A673 (cell line): ENCODE data around the gene FANCL.

Experiments used
- EZH2 ChIP-seq: fragments of 200-600 bp; sonication (generic); IDR thresholded peaks from 2 replicates; pipeline ENCODE4 v1.6.1; 2017; ENCODE audit warnings: borderline replicate concordance, low read depth, mild to moderate bottlenecking, mixed read lengths, antibody characterized with exemption, low read length; ENCODE audit not compliant: poor library complexity, severe bottlenecking
- TF ChIP-seq, protein P1 (sequence below): fragments of 300-800, 200-600 bp; sonication (generic); conservative IDR thresholded peaks from 2 replicates; pipeline ENCODE4 v1.5.1; 2017; ENCODE audit warnings: low read depth, mild to moderate bottlenecking, antibody characterized with exemption, low read length, moderate library complexity, mixed read lengths

DNA sequence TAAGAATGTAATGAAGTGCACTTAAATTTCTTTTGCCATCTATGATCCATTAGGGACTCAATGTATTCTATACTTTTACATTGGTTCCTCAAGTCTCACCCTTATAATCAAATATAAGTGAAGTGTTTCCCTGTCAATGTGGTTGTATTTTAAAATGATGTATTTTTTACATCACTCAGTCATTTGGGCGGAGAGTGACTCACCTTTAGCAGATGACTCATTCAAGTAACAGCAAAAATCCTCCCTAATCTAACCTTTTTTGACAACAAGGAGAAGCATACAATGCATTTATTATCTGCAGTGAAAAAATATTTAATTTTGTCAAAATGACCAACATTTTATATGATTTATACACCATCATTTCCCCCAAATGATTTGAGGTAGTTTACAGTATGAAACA, 94.4 kb downstream of the FANCL start:
- TF ChIP-seq, protein P1, sequence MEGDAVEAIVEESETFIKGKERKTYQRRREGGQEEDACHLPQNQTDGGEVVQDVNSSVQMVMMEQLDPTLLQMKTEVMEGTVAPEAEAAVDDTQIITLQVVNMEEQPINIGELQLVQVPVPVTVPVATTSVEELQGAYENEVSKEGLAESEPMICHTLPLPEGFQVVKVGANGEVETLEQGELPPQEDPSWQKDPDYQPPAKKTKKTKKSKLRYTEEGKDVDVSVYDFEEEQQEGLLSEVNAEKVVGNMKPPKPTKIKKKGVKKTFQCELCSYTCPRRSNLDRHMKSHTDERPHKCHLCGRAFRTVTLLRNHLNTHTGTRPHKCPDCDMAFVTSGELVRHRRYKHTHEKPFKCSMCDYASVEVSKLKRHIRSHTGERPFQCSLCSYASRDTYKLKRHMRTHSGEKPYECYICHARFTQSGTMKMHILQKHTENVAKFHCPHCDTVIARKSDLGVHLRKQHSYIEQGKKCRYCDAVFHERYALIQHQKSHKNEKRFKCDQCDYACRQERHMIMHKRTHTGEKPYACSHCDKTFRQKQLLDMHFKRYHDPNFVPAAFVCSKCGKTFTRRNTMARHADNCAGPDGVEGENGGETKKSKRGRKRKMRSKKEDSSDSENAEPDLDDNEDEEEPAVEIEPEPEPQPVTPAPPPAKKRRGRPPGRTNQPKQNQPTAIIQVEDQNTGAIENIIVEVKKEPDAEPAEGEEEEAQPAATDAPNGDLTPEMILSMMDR: no peak
- no peak for TF ChIP-seq EZH2
